Neural cell (in vitro differentiated cells): Measurements from ENCODE around the gene CCT5. TPM values are rescaled to one million over a fixed set of nuclear protein-coding genes. Genes with fewer than 3 reads are reported as not detected.
"Not testable (repeated sequence)": the region's sequence is repeated elsewhere in the genome, so short reads cannot be mapped to it uniquely, and the experiment has no call there.

Source experiments
- H2AFZ ChIP-seq: fragments of 200-600, 300-800 bp; sonication (generic), shearing (Covaris generic); 2 replicates; pipeline ENCODE4 v1.6.0; 2014; ENCODE audit warnings: low read depth, mild to moderate bottlenecking, antibody characterized with exemption, low read length, moderate library complexity
- H3F3A ChIP-seq: fragments of 200-600 bp; shearing (Covaris generic); 2 replicates; pipeline ENCODE4 v1.6.1; 2016; ENCODE audit warnings: mild to moderate bottlenecking, moderate library complexity, mixed read lengths, antibody characterized with exemption, low read length; ENCODE audit not compliant: insufficient read depth, poor library complexity, severe bottlenecking
- H3K27ac ChIP-seq: fragments of 200-600, 300-800 bp; sonication (generic), shearing (Covaris generic); 2 replicates; pipeline ENCODE4 v1.5.1; 2014; ENCODE audit warnings: mild to moderate bottlenecking, low read length, moderate library complexity
- H3K27me3 ChIP-seq: fragments of 300-800, 200-600 bp; sonication (generic), shearing (Covaris generic); 2 replicates; pipeline ENCODE4 v1.6.0; 2014; ENCODE audit warnings: mild to moderate bottlenecking, low read depth, low read length, moderate library complexity; ENCODE audit not compliant: insufficient read depth
- H3K36me3 ChIP-seq: fragments of 300-800, 200-600 bp; sonication (generic), shearing (Covaris generic); 2 replicates; pipeline ENCODE4 v1.5.1; 2014; ENCODE audit warnings: mild to moderate bottlenecking, antibody characterized with exemption, low read length, moderate library complexity; ENCODE audit not compliant: insufficient read depth
- H3K4me2 ChIP-seq: fragments of 300-800, 200-600 bp; sonication (generic), shearing (Covaris generic); 2 replicates; pipeline ENCODE4 v1.6.0; 2014; ENCODE audit warnings: mild to moderate bottlenecking, low read length
- H3K4me3 ChIP-seq: fragments of 300-800, 200-600 bp; sonication (generic), shearing (Covaris generic); 2 replicates; pipeline ENCODE4 v1.5.1; 2014; ENCODE audit warnings: mild to moderate bottlenecking, low read length, moderate library complexity
- H3K79me2 ChIP-seq: fragments of 200-600 bp; shearing (Covaris generic); replicated peaks from 2 replicates; pipeline ENCODE4 v1.6.0; 2014; ENCODE audit warnings: mild to moderate bottlenecking, low read length, moderate library complexity; ENCODE audit not compliant: insufficient read depth
- H3K9ac ChIP-seq: fragments of 300-800, 200-600 bp; sonication (generic), shearing (Covaris generic); 2 replicates; pipeline ENCODE4 v1.6.1; 2016; ENCODE audit warnings: mild to moderate bottlenecking, low read length, mixed read lengths
- H3K9me2 ChIP-seq: fragments of 200-600 bp; shearing (Covaris generic); 2 replicates; pipeline ENCODE4 v1.6.1; 2016; ENCODE audit warnings: mild to moderate bottlenecking, low read length, mixed read lengths; ENCODE audit not compliant: insufficient read depth
- H3K9me3 ChIP-seq: fragments of 200-600, 300-800 bp; sonication (generic), shearing (Covaris generic); 2 replicates; pipeline ENCODE4 v1.6.1; 2016; ENCODE audit warnings: mild to moderate bottlenecking, mixed run types, low read length, moderate library complexity, mixed read lengths
- H4K20me1 ChIP-seq: fragments of 200-600 bp; shearing (Covaris generic); 2 replicates; pipeline ENCODE4 v1.6.1; 2016; ENCODE audit warnings: mild to moderate bottlenecking, mixed run types; ENCODE audit not compliant: insufficient read depth
- EZH2 ChIP-seq: fragments of 200-600, 300-800 bp; shearing (Covaris generic), sonication (generic); IDR thresholded peaks from 2 replicates; pipeline ENCODE4 v1.6.1; 2014; ENCODE audit warnings: antibody characterized with exemption, low read length, borderline replicate concordance, mild to moderate bottlenecking; ENCODE audit not compliant: insufficient read depth, poor library complexity, severe bottlenecking
- POLR2AphosphoS5 ChIP-seq: IDR thresholded peaks from 2 replicates; pipeline ENCODE4 v1.6.1; 2012
- RAD21 ChIP-seq: fragments of 450-650 bp; conservative IDR thresholded peaks from 2 replicates; pipeline ENCODE4 v1.6.1; 2014; ENCODE audit warnings: antibody characterized with exemption, mild to moderate bottlenecking, moderate library complexity
- SMC3 ChIP-seq: fragments of 450-650 bp; conservative IDR thresholded peaks from 2 replicates; pipeline ENCODE4 v1.6.1; 2014; ENCODE audit warnings: antibody characterized with exemption, mild to moderate bottlenecking, moderate library complexity; ENCODE audit not compliant: poor library complexity
- polyA plus RNA-seq: library from polyadenylated mRNA; depleted of rRNA; stranded (reverse); fragments of >200 nt; gene quantifications from 2 replicates; pipeline ENCODE4 v1.2.3, GENCODE V29; 2014
- TF ChIP-seq, protein P1 (sequence below): fragments of 450-650 bp; IDR thresholded peaks from 2 replicates; pipeline ENCODE4 v1.5.1; 2014; ENCODE audit warnings: antibody characterized with exemption, mild to moderate bottlenecking, moderate library complexity; ENCODE audit not compliant: poor library complexity, severe bottlenecking
- TF ChIP-seq, protein P2 (sequence below): IDR thresholded peaks from 2 replicates; pipeline ENCODE4 v1.6.1; 2012; ENCODE audit warnings: borderline replicate concordance

CCT5 gene
- polyA plus RNA-seq, 1 donor from 2014 or later = 455 TPM

DNA sequence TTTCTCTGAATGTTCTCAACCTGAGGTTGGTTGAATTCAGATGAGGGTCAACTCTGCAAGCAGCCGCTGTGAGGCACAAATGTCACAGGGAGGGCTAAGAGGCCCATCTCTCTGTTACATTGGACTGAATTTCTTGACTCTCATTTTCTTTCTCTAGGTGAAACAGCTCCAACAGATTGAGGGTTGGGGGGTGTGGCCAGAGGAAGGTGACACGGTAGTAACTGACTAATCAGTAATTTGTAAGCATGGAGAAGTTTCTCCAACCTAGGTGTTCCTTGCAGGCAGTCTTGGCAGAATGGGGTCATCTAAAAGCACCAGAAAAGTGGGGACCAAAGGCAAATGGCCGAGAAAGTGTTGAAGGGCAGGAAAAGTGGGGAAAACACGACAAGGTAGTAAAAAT, 16.8 kb downstream of the CCT5 start (continued):
- TF ChIP-seq, protein P1, sequence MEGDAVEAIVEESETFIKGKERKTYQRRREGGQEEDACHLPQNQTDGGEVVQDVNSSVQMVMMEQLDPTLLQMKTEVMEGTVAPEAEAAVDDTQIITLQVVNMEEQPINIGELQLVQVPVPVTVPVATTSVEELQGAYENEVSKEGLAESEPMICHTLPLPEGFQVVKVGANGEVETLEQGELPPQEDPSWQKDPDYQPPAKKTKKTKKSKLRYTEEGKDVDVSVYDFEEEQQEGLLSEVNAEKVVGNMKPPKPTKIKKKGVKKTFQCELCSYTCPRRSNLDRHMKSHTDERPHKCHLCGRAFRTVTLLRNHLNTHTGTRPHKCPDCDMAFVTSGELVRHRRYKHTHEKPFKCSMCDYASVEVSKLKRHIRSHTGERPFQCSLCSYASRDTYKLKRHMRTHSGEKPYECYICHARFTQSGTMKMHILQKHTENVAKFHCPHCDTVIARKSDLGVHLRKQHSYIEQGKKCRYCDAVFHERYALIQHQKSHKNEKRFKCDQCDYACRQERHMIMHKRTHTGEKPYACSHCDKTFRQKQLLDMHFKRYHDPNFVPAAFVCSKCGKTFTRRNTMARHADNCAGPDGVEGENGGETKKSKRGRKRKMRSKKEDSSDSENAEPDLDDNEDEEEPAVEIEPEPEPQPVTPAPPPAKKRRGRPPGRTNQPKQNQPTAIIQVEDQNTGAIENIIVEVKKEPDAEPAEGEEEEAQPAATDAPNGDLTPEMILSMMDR = no peak

DNA sequence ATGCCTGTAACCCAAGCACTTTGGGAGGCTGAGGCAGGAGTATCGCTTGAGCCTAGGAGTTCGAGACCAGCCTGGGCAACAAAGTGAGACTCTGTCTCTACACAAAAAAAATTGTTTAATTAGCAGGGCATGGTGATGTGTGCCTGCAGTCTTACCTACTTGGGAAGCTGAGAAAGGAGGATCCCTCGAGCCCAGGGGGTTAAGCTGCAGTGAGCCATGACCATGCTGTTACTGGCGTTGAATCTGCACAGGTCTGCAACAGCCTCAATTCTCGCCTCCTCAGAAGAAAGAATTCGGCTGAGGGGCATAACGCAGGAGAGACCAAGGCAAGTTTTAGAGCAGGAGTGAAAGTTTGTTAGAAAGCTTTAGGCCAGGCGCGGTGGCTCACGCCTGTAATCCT, 18.0 kb downstream of the CCT5 start:
- Histone ChIP-seq H3K36me3 (no peaks in the 10 kb centered on the region), H2AFZ (no peak overlapping the region), H3K9me2 (no peaks in the 10 kb centered on the region), H3K4me3 (no peak overlapping the region), H3K79me2 (no peaks in the 10 kb centered on the region), H3K27me3 (no peaks in the 10 kb centered on the region), H3F3A (no peaks in the 10 kb centered on the region), H3K9ac (no peak overlapping the region), H4K20me1 (no peaks in the 10 kb centered on the region), H3K9me3 (no peaks in the 10 kb centered on the region), H3K27ac (no peak overlapping the region), H3K4me2 (no peak overlapping the region)
- no peak for TF ChIP-seq POLR2AphosphoS5
- TF ChIP-seq SMC3 = no peak

DNA sequence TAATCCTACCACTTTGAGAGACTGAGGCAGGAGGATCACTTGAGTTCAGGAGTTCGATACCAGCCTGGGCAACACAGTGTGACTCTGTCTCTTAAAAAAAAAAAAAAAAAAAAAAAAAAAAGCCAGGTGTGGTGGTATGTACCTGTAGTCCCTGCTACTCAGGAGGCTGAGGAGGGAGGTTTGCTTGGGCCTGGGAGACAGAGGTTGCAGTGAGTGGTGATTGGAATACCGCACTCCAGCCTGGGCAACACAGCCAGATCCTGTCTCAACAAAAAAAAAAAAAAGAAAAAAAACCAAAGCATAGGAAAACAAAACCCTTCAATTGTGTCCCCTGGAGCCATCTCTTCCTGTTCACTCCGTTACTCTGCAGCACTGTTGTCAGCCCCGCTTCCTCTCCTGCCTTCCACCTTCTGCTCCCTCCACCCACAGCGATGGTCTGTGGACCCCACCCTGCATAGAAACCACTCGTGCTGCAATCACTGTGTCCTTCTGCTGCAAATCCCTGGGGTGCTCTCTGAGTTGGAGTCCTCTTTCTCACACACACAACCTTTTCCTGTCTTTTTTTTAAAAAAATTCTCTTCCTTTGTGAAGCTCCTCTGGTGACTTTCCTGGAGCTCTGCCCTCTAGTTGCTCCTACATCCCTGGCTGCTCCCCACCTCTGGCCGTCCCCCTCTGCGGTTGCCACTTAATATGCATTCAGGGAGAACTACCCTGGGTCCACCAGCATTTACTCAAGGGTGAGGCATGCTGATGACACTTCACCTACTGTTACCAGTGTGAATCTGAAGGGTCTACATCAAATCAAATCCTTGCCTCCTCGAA, 22.2 kb downstream of the CCT5 start:
- Histone ChIP-seq H3K9me2 (no peaks in the 10 kb centered on the region), H3K27me3 (no peaks in the 10 kb centered on the region)
- TF ChIP-seq RAD21 (no peak), SMC3 (no peak), EZH2 (no peak), POLR2AphosphoS5 (no peak)
- TF ChIP-seq, protein P2, sequence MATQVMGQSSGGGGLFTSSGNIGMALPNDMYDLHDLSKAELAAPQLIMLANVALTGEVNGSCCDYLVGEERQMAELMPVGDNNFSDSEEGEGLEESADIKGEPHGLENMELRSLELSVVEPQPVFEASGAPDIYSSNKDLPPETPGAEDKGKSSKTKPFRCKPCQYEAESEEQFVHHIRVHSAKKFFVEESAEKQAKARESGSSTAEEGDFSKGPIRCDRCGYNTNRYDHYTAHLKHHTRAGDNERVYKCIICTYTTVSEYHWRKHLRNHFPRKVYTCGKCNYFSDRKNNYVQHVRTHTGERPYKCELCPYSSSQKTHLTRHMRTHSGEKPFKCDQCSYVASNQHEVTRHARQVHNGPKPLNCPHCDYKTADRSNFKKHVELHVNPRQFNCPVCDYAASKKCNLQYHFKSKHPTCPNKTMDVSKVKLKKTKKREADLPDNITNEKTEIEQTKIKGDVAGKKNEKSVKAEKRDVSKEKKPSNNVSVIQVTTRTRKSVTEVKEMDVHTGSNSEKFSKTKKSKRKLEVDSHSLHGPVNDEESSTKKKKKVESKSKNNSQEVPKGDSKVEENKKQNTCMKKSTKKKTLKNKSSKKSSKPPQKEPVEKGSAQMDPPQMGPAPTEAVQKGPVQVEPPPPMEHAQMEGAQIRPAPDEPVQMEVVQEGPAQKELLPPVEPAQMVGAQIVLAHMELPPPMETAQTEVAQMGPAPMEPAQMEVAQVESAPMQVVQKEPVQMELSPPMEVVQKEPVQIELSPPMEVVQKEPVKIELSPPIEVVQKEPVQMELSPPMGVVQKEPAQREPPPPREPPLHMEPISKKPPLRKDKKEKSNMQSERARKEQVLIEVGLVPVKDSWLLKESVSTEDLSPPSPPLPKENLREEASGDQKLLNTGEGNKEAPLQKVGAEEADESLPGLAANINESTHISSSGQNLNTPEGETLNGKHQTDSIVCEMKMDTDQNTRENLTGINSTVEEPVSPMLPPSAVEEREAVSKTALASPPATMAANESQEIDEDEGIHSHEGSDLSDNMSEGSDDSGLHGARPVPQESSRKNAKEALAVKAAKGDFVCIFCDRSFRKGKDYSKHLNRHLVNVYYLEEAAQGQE = no peak

DNA sequence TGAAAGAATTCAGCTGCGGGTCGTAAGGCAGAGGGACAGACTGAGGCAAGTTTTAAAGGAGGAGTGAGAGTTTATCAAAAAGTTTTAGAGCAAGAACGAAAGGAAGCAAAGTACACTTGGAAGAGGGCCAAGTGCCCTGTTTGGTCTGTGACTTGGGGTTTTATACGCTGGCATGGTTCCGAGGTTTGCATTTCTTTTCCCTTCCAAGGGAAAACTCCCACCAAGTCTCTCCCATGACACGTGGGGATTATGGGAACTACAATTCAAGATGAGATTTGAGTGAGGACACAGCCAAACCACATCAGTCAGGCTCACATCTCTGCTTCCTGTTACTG, 22.8 kb downstream of the CCT5 start:
- H3K9me2 ChIP-seq, H3K36me3 ChIP-seq, H3K79me2 ChIP-seq, H3F3A ChIP-seq, H3K4me2 ChIP-seq, H2AFZ ChIP-seq, H3K27me3 ChIP-seq, H3K27ac ChIP-seq, H4K20me1 ChIP-seq, H3K9ac ChIP-seq, H3K4me3 ChIP-seq, H3K9me3 ChIP-seq: not testable (repeated sequence)

More for the DNA sequence above, 22.2 kb downstream of the CCT5 start:
- H3K27ac ChIP-seq = no peak overlapping the region
- H3K4me2 ChIP-seq = no peak overlapping the region
- H3K9ac ChIP-seq = no peak overlapping the region
- H4K20me1 ChIP-seq = no peaks in the 10 kb centered on the region
- no peak overlapping the region for H3K4me3 ChIP-seq
- H2AFZ ChIP-seq = no peak overlapping the region
- no peaks in the 10 kb centered on the region for H3F3A ChIP-seq
- no peaks in the 10 kb centered on the region for H3K79me2 ChIP-seq
- no peaks in the 10 kb centered on the region for H3K36me3 ChIP-seq
- no peaks in the 10 kb centered on the region for H3K9me3 ChIP-seq
